Activated CD4-positive, alpha-beta T cell treated with anti-CD3 and anti-CD28 coated beads, Interleukin-2, amount 10 ng/mL, durations not matched to agents 7 days and 5 days (primary cell): Measurements from ENCODE around the gene SEC24A. TPM values are rescaled to one million over a fixed set of nuclear protein-coding genes. Genes with fewer than 3 reads are reported as not detected.
"Not testable (repeated sequence)": the region's sequence is repeated elsewhere in the genome, so short reads cannot be mapped to it uniquely, and the experiment has no call there.

Experiments used
- CTCF ChIA-PET: fragments of 350-600 bp; sonication (Branson Sonifier 250); formaldehyde crosslinking; loops from one replicate; lab custom pipeline; 2021; ENCODE audit warnings: antibody characterized with exemption; lab: Charles Lee
- POLR2A ChIA-PET: fragments of 350-600 bp; sonication (Branson Sonifier 250); formaldehyde crosslinking; loops from one replicate; lab custom pipeline; 2021; ENCODE audit warnings: antibody characterized with exemption; lab: Charles Lee
- DNase-seq: peaks from one replicate; pipeline ENCODE4 v3.0.0-alpha.2; 2020
- H3K27ac Mint-ChIP-seq: one replicate; pipeline ENCODE4 v1.8.0; 2021; ENCODE audit warnings: mild to moderate bottlenecking, moderate library complexity, mixed read lengths
- H3K27me3 Mint-ChIP-seq: one replicate; pipeline ENCODE4 v1.8.0; 2021; ENCODE audit warnings: mixed read lengths
- H3K36me3 Mint-ChIP-seq: one replicate; pipeline ENCODE4 v1.8.0; 2021; ENCODE audit warnings: low read depth, mixed read lengths
- H3K4me1 Mint-ChIP-seq: one replicate; pipeline ENCODE4 v1.8.0; 2021; ENCODE audit warnings: mixed read lengths
- H3K4me3 Mint-ChIP-seq: one replicate; pipeline ENCODE4 v1.8.0; 2021; ENCODE audit warnings: mild to moderate bottlenecking, moderate library complexity, mixed read lengths
- H3K9me3 Mint-ChIP-seq: one replicate; pipeline ENCODE4 v1.8.0; 2021; ENCODE audit warnings: mixed read lengths
- total RNA-seq, 2 experiments: library from RNA; stranded (reverse); gene quantifications; one replicate each; pipeline ENCODE4 v1.2.3, GENCODE V29; 2021

SEC24A gene
- total RNA-seq, 2 experiments from 2014 or later: 22.2 to 24.9 TPM

DNA sequence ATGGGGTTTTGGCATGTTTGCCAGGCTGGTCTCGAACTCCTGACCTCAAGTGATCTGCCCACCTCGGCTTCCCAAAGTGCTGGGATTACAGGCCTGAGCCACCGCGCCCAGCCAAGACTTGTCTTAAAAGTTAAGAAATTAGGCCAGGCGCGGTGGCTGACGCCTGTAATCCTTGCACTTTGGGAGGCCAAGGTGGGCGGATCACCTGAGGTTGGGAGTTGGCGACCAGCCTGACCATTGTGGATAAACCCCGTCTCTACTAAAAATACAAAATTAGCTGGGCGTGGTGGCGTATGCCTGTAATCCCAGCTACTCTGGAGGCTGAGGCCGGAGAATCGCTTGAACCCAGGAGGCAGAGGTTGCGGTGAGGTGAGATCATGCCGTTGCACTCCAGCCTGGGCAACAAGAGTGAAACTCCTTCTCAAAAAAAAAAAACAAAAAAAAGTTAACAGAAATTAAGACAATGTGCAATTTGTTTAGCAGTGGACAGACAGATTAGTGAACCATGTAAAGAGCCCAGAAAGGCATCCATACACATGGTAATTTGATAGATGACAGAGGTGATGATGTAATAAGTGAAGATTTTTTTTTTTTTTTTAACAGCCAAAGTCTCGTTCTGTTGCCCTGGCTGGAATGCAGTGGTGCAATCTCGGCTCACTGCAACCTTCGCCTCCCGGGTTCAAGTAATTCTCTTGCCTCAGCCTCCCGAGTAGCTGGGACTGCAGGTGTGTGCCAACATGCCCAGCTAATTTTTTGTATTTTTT lies 119.1 kb downstream of the SEC24A start:
- CTCF ChIA-PET, POLR2A ChIA-PET, H3K4me3 Mint-ChIP-seq, DNase-seq, H3K9me3 Mint-ChIP-seq, H3K4me1 Mint-ChIP-seq, H3K27me3 Mint-ChIP-seq, H3K27ac Mint-ChIP-seq: not testable (repeated sequence)
- peaks cover 33% of the 10 kb centered on the region for H3K36me3 Mint-ChIP-seq

DNA sequence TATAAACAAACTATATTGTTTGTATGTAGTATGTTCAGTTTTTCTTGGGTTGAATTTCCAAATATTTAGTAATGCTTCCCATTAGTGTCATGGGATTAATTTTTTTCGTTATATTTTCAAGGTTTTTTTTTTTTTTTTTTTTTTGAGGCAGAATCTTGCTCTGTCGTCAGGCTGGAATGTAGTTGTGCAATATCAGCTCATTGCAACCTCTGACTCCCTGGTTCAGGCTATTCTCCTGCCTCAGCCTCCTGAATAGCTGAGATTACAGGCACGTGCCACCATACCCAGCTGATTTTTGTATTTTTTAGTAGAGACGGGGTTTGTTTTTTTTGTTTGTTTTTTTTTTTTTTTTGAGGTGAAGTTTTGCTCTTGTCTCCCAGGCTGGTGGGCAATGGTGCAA lies 120.6 kb downstream of the SEC24A start:
- ChIA-PET CTCF (interaction anchor here (0.6 to 0.8 kb wide), 2 partner anchors 11 to 39 kb away, joined by 3 to 4 read pairs; partner anchors contain the start of gene DDX46), POLR2A (no interaction called here)
- H3K4me3 Mint-ChIP-seq: no peak overlapping the region
- H3K9me3 Mint-ChIP-seq: no peaks in the 10 kb centered on the region
- H3K27ac Mint-ChIP-seq: no peak overlapping the region
- DNase-seq: no peak
- no peaks in the 10 kb centered on the region for H3K27me3 Mint-ChIP-seq
- H3K36me3 Mint-ChIP-seq: peaks cover 42% of the 10 kb centered on the region
- H3K4me1 Mint-ChIP-seq: no peaks in the 10 kb centered on the region

DNA sequence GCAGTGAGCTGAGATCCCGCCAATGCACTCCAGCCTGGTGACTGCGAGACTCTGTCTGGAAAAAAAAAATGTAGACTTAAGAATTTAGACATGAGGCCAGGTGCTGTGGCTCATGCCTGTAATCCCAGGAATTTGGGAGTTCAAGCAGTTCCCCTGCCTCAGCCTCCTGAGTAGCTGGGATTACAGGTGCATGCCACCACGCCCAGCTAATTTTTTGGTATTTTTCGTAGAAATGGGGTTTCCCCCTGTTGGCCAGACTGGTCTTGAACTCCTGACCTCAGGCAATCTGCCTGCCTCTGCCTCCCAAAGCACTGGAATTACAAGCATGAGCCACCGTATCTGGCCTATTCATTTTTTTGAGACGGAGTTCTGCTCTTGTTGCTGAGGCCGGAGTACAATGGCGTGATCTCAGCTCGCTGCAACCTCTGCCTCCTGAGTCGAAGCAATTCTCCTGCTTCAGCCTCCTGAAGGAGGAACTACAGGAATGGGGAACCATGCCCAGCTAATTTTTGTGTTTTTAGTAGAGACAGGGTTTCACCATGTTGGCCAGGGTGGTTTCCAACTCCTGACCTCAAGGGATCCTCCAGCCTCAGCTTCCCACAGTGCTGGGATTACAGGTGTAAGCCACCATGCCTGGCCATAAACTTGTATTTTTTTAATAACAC lies 124.0 kb downstream of the SEC24A start:
- Mint-ChIP-seq H3K27me3 (no peaks in the 10 kb centered on the region), H3K9me3 (no peaks in the 10 kb centered on the region), H3K4me3 (no peak overlapping the region), H3K27ac (no peak overlapping the region), H3K36me3 (peaks cover 50% of the 10 kb centered on the region), H3K4me1 (no peaks in the 10 kb centered on the region)
- ChIA-PET POLR2A (interaction anchor here (0.6 kb wide), 1 partner anchor 132 kb away, joined by 3 read pairs; no protein-coding TSS in a partner anchor), CTCF (interaction anchor here (0.7 to 2.2 kb wide), 4 partner anchors 14 to 53 kb away, joined by 3 to 6 read pairs (median 4); partner anchors contain the start of genes CAMLG and DDX46)
- DNase-seq: no peak

DNA sequence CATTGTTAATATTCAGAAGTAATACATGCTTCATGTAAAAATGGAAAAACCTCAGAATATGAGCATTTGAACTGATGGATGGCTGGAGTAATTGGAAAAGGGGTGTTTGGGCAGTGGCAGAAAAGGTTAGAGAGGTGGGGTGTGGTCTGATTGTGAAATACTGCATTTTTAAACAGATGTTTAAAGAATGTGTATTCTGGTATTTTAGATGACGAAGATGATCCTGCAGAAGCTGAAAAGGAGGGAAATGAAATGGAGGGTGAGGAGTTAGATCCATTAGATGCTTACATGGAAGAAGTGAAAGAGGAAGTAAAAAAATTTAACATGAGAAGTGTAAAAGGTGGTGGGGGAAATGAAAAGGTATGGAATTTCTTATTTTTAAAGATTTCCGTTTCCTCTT lies 128.8 kb downstream of the SEC24A start:
- Mint-ChIP-seq H3K4me1 (no peaks in the 10 kb centered on the region), H3K36me3 (peaks cover 46% of the 10 kb centered on the region), H3K4me3 (no peak overlapping the region), H3K27me3 (no peaks in the 10 kb centered on the region), H3K27ac (no peak overlapping the region), H3K9me3 (no peaks in the 10 kb centered on the region)
- ChIA-PET CTCF (interaction anchor here (0.8 to 1.3 kb wide), 3 partner anchors 19 to 127 kb away, joined by 3 to 6 read pairs (median 3); partner anchors contain the start of gene PCBD2), POLR2A (no interaction called here)
- no peak for DNase-seq

Other genes with a start within 250 kb of the SEC24A start
- 10 to 100 TPM; 24.1 to 27.6 TPM for gene CDKN2AIPNL, start 236.9 kb upstream of the SEC24A start, total RNA-seq
- 10 to 100 TPM; 92.5 to 93.8 TPM for gene JADE2, start 123.1 kb upstream of the SEC24A start, total RNA-seq
- gene SAR1B, start 16.0 kb upstream of the SEC24A start, total RNA-seq: 10 to 100 TPM; 52.3 to 54.7 TPM
- 10 to 100 TPM; 20.6 to 24.1 TPM for gene CAMLG, start 89.8 kb downstream of the SEC24A start, total RNA-seq
- gene DDX46, start 110.0 kb downstream of the SEC24A start, total RNA-seq: 10 to 100 TPM; 70.0 to 73.6 TPM
- 10 to 100 TPM; 30.1 to 33.0 TPM for gene C5orf24, start 197.2 kb downstream of the SEC24A start, total RNA-seq
- 10 to 100 TPM; 40.6 to 50.0 TPM for gene TXNDC15, start 225.6 kb downstream of the SEC24A start, total RNA-seq